ENCODE data around the gene CDKN2B-AS1. TPM values are rescaled to one million over a fixed set of nuclear protein-coding genes. Genes with fewer than 3 reads are reported as not detected.

CDKN2B-AS1 gene
- total RNA-seq, 2 donors from 2014 or later, result not detected

DNA sequence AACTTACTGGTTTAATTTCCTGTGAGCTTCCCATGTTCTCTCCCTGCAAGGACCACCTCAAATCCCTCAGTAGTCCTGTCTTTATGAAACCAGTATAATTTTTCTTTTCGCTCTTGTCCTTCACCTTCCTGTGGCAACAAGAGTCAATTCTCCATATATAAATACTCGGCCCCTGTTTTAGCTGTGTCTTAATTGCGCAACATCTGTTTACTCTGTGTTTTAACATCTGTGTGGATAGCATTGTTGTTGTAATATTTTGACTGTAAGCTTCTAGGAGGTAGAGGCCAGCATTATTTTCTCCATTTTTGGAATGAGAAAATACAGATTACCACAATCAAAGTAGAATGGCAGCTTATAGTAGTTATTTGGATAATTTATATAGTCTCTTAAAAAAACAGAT, 44.7 kb downstream of the CDKN2B-AS1 start:
- TF ChIP-seq, protein P1, sequence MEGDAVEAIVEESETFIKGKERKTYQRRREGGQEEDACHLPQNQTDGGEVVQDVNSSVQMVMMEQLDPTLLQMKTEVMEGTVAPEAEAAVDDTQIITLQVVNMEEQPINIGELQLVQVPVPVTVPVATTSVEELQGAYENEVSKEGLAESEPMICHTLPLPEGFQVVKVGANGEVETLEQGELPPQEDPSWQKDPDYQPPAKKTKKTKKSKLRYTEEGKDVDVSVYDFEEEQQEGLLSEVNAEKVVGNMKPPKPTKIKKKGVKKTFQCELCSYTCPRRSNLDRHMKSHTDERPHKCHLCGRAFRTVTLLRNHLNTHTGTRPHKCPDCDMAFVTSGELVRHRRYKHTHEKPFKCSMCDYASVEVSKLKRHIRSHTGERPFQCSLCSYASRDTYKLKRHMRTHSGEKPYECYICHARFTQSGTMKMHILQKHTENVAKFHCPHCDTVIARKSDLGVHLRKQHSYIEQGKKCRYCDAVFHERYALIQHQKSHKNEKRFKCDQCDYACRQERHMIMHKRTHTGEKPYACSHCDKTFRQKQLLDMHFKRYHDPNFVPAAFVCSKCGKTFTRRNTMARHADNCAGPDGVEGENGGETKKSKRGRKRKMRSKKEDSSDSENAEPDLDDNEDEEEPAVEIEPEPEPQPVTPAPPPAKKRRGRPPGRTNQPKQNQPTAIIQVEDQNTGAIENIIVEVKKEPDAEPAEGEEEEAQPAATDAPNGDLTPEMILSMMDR (IDR thresholded peaks at IDR 0.05), result no peak
- Histone ChIP-seq H3K36me3 (no peaks in the 10 kb centered on the region), H3K27me3 (no peaks in the 10 kb centered on the region), H3K4me3 (no peak overlapping the region), H3K4me1 (no peaks in the 10 kb centered on the region), H3K9me3 (no peaks in the 10 kb centered on the region), H3K27ac (no peak overlapping the region)
- DNase-seq (ENCODE audit: low spot score), result no peak

- no peak for DNase-seq (ENCODE audit: low spot score)
- no peaks in the 10 kb centered on the region for H3K36me3 ChIP-seq
- H3K27ac ChIP-seq, result no peak overlapping the region
- H3K4me3 ChIP-seq, result no peak overlapping the region
- no peaks in the 10 kb centered on the region for H3K9me3 ChIP-seq
- no peaks in the 10 kb centered on the region for H3K27me3 ChIP-seq
- TF ChIP-seq, protein P1 (IDR thresholded peaks at IDR 0.05), result no peak
- H3K4me1 ChIP-seq, result no peaks in the 10 kb centered on the region
These were observed 46.2 kb downstream of the CDKN2B-AS1 start for GRCh38 chr9:22040760-22041159.

DNA sequence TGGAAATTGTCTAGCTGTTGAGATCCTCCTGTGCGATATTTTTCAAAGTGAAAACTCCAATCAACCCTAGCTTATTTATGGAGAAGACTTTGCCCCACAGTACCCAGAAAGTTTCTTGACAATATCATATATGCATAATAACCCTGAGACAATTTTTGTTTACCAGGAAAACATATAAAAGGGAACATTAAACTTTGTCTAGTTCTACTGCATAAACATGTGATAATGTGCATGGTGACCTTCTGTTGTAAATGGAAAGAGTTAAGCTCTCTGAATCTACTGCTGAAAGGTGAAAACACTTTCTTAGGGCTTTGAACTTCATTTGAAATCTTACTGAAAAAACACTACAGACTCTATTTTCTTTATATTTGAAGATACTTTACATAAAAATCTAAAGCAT, 46.8 kb downstream of the CDKN2B-AS1 start:
- Histone ChIP-seq H3K27ac (no peak overlapping the region), H3K36me3 (no peaks in the 10 kb centered on the region), H3K4me3 (no peak overlapping the region), H3K4me1 (no peaks in the 10 kb centered on the region), H3K9me3 (no peaks in the 10 kb centered on the region), H3K27me3 (no peaks in the 10 kb centered on the region)
- DNase-seq (ENCODE audit: low spot score), result no peak
- TF ChIP-seq, protein P1 (IDR thresholded peaks at IDR 0.05), result no peak

GRCh38 chr9:22041775-22042174, 47.2 kb downstream of the CDKN2B-AS1 start:
- Histone ChIP-seq H3K27ac (no peak overlapping the region), H3K36me3 (no peaks in the 10 kb centered on the region), H3K27me3 (no peaks in the 10 kb centered on the region), H3K4me1 (no peaks in the 10 kb centered on the region), H3K9me3 (no peaks in the 10 kb centered on the region), H3K4me3 (no peak overlapping the region)
- no peak for DNase-seq (ENCODE audit: low spot score)
- TF ChIP-seq, protein P1 (IDR thresholded peaks at IDR 0.05), result no peak

DNA sequence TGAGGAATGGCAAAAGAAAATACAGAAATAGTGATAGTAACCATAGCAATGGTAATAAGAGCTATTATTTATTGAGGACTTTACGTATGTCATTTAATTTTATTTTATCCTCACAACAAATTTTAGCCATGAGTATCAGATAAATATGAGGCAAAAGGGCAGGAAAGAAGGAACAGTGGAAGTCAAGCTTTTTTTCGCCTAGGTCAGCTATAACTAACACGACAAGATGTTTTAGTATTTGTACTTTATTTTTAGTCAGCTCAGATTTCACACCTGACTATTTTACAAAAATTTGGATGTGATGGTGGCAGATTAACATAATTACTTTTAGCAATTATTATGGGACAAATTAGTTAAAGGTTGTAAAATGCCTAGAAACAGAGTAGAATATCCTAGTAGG, 49.3 kb downstream of the CDKN2B-AS1 start:
- Histone ChIP-seq H3K27ac (no peak overlapping the region), H3K9me3 (no peaks in the 10 kb centered on the region), H3K36me3 (no peaks in the 10 kb centered on the region)

DNA sequence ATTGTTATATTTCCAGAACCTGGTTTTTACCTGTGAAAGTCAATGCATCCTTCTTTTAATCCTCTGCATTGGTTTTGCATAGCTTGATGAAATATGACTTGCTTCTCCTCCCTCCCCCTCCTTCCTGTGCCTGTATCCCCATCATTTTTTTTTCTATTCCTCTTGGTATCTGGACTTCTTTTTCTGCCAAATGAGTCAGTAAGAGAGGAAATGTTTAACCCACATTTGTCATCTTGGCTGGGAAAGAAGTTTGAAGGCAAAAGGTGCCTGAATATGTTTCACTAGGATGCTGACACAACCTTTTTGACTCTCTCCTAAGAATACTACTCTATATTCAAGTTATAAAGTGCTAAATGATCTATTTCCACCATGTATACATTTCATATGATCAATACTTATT, 50.0 kb downstream of the CDKN2B-AS1 start:
- Histone ChIP-seq H3K4me3 (no peak overlapping the region), H3K27ac (no peak overlapping the region), H3K9me3 (no peaks in the 10 kb centered on the region), H3K4me1 (no peaks in the 10 kb centered on the region), H3K36me3 (no peaks in the 10 kb centered on the region), H3K27me3 (no peaks in the 10 kb centered on the region)
- no peak for DNase-seq (ENCODE audit: low spot score)
- TF ChIP-seq, protein P1 (IDR thresholded peaks at IDR 0.05), result no peak

More for the DNA sequence above, 49.3 kb downstream of the CDKN2B-AS1 start:
- Histone ChIP-seq H3K27me3 (no peaks in the 10 kb centered on the region), H3K4me3 (no peak overlapping the region), H3K4me1 (no peaks in the 10 kb centered on the region)
- no peak for DNase-seq (ENCODE audit: low spot score)
- TF ChIP-seq, protein P1 (IDR thresholded peaks at IDR 0.05), result no peak

Measured in right atrium auricular region (tissue), 2 donors.